ENCODE results near the gene RAPGEF4.

- TF ChIP-seq POLR2A (IDR thresholded peaks at IDR 0.05; ENCODE audit: low read length) (no peak), GATA1 (IDR thresholded peaks at IDR 0.05; ENCODE audit: low read depth, low read length) (no peak)
These were observed 4.1 kb downstream of the RAPGEF4 start for GRCh38 chr2:172739661-172740266.

All from erythroblast (primary cell).